ENCODE measurements around the gene ZNF76. TPM values are rescaled to one million over a fixed set of nuclear protein-coding genes. Genes with fewer than 3 reads are reported as not detected.

ZNF76 gene
- polyA plus RNA-seq, 1 of the 3 experiments (the other 2 are of a cell fraction), result 19.7 TPM

- TF ChIP-seq IRF3 (IDR thresholded peaks at IDR 0.05; ENCODE audit: low read depth, low read length) (no peak), GATA2 (CRISPR knock-in tag; IDR thresholded peaks at IDR 0.05) (no peak), SIN3A (IDR thresholded peaks at IDR 0.05; ENCODE audit: borderline replicate concordance, low read depth, low read length) (no peak), NFIC (IDR thresholded peaks at IDR 0.05; ENCODE audit: borderline replicate concordance) (no peak), USF1 (IDR thresholded peaks at IDR 0.05; ENCODE audit: borderline replicate concordance, low read depth) (no peak), CHD2 (IDR thresholded peaks at IDR 0.05; ENCODE audit: low read length, partially characterized antibody) (no peak), ELF1 (IDR thresholded peaks at IDR 0.05) (no peak), SMC3 (IDR thresholded peaks at IDR 0.05; ENCODE audit: low read depth, low read length) (no peak), NRF1 (IDR thresholded peaks at IDR 0.05; ENCODE audit: low read depth, low read length) (no peak)
Measured at GRCh38 chr6:35213298-35213791, 46.2 kb upstream of the ZNF76 start (continued).

GRCh38 chr6:35213824-35214756, 45.4 kb upstream of the ZNF76 start, which contains the start of gene SCUBE3:
SCUBE3 (plus strand) TSS chr6:35213956; CDS start chr6:35214419, 463 bp downstream.
- peak within 1 kb of the TSS; percentile 54; the same call in 1 of the 2 replicates for H3K9ac ChIP-seq

More at GRCh38 chr6:35213824-35214756, 45.4 kb upstream of the ZNF76 start, which contains the start of gene SCUBE3:
- Histone ChIP-seq H3K27ac (ENCODE audit: low read depth in 2 of 2, low read length in 1 of 2) (no peak within 1 kb of the TSS), H3K4me1 (ENCODE audit: control insufficient read depth in 1 of 2, insufficient read depth in 2 of 2, low read depth in 1 of 2, low read length in 1 of 2) (peaks cover 0 to 4% of the 10 kb centered on the region in 2 experiments; a peak in 1 of 4 replicates), H3K4me2 (peak within 1 kb of the TSS; percentile 90), H3K27me3 (ENCODE audit: insufficient read depth) (no peaks in the 10 kb centered on the region), H3K4me3 (ENCODE audit: low read depth in 2 of 2, low read length in 1 of 2) (peak within 1 kb of the TSS; percentile 52 to 63), H2AFZ (ENCODE audit: low read depth) (peak within 1 kb of the TSS; percentile 88), H3K9me2 (no peaks in the 10 kb centered on the region), H3F3A (replicated peaks; ENCODE audit: insufficient read depth) (no peaks in the 10 kb centered on the region), H4K20me1 (ENCODE audit: insufficient read depth) (no peaks in the 10 kb centered on the region), H3K9me3 (no peaks in the 10 kb centered on the region), H3K79me2 (ENCODE audit: insufficient read depth) (peaks cover 9% of the 10 kb centered on the region; the same call in 1 of the 2 replicates), H3K36me3 (replicated peaks in 1 of 2; ENCODE audit: control insufficient read depth in 1 of 2, insufficient read depth in 2 of 2, low read length in 1 of 2) (no peaks in the 10 kb centered on the region)
- WGBS (ENCODE audit: low lambda C conversion rate), result 13% methylated on average over 22 of the region's 89 CpGs
- DNase-seq, result peak; percentile 92
- TF ChIP-seq FOXM1 (IDR thresholded peaks at IDR 0.05; ENCODE audit: low read depth) (no peak), YY1 (IDR thresholded peaks at IDR 0.05; ENCODE audit: low read depth) (no peak), MAX (IDR thresholded peaks at IDR 0.05; ENCODE audit: low read depth) (no peak; the same call in 1 of the 2 replicates), USF2 (IDR thresholded peaks at IDR 0.05; ENCODE audit: borderline replicate concordance, low read depth, low read length) (no peak), GABPA (IDR thresholded peaks at IDR 0.05; ENCODE audit: low read depth) (no peak), GATA2 (CRISPR knock-in tag; IDR thresholded peaks at IDR 0.05) (no peak), RAD21 (IDR thresholded peaks at IDR 0.05; ENCODE audit: low read length) (no peak), TAF1 (IDR thresholded peaks at IDR 0.05; ENCODE audit: borderline replicate concordance, low read depth, low read length) (no peak), TEAD4 (IDR thresholded peaks at IDR 0.05; ENCODE audit: borderline replicate concordance, insufficient read depth) (no peak), IRF3 (IDR thresholded peaks at IDR 0.05; ENCODE audit: low read depth, low read length) (no peak), ZBTB33 (IDR thresholded peaks at IDR 0.05; ENCODE audit: borderline replicate concordance, low read depth) (no peak), EP300 (IDR thresholded peaks at IDR 0.05; ENCODE audit: borderline replicate concordance in 1 of 2, low read depth in 1 of 2, low read length in 1 of 2) (no peak), JUND (IDR thresholded peaks at IDR 0.05) (no peak), CTCF (IDR thresholded peaks at IDR 0.05) (no peak)
- ChIA-PET CTCF (interaction anchor here (0.6 to 4.3 kb wide), 9 partner anchors 9 to 1443 kb away, joined by 3 to 29 read pairs (median 3); no protein-coding TSS in a partner anchor), POLR2A (interaction anchor here (0.6 kb wide), 1 partner anchor 247 kb away, joined by 3 read pairs; no protein-coding TSS in a partner anchor)

All from SK-N-SH (cell line).